Measurements from ENCODE around the gene WDFY4. TPM values are rescaled to one million over a fixed set of nuclear protein-coding genes. Genes with fewer than 3 reads are reported as not detected.

Gene WDFY4
- total RNA-seq, 1 experiment from 2014 or later = not detected

DNA sequence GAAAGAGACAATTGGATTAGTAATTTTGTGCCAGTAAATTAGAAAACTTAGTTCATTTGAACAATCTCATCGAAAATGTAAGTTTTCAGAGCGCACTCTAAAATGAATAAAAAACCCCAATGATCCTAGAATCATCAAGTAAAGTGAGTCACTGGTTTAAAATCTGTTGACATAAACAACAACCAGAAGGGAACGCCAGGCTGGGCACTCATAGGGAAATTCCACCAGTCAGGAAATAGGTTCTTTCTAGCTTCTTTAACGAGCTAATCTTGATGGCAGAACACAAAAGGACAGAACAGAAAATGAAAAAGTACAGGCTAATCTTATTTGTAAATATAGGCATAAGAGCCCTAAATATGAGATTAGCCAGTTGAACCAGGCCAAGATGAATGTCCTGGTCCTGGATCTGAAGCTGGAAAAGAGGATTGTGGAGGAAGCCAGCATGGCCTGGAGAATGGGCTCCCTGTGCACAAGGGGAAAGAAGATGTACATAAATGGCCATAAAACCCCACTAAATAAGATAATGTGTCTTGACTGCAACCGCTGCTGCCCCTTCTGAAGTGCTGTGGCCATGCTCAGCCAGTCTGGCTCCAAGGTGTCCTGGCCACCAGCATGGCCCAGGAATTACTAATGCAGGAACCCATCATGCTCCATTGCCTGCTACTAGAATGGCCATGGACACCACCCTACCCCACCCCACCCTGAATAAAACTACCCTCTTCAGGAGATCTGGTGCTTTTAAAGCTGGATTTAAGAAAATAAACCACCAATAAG is 114.0 kb downstream of the WDFY4 start:
- no TSS peak for BruUV-seq (replicated peaks)
- no peak overlapping the region for H3K27ac ChIP-seq

GRCh38 chr10:48799341-48800006 is 114.8 kb downstream of the WDFY4 start:
- no peaks in the 10 kb centered on the region for H3K9me3 ChIP-seq (ENCODE audit: insufficient read depth, low read depth)
- ChIA-PET CTCF (no interaction called here), POLR2A (ENCODE audit: unreplicated experiment) (no interaction called here)
- BruUV-seq (replicated peaks) = no TSS peak
- H3K9me2 ChIP-seq (ENCODE audit: insufficient read depth) = no peaks in the 10 kb centered on the region
- no peak overlapping the region for H3K27ac ChIP-seq
- no peaks in the 10 kb centered on the region for H3K36me3 ChIP-seq (ENCODE audit: low read depth)
- H3K79me2 ChIP-seq (ENCODE audit: low read depth) = no peaks in the 10 kb centered on the region
- TF ChIP-seq, protein P1, sequence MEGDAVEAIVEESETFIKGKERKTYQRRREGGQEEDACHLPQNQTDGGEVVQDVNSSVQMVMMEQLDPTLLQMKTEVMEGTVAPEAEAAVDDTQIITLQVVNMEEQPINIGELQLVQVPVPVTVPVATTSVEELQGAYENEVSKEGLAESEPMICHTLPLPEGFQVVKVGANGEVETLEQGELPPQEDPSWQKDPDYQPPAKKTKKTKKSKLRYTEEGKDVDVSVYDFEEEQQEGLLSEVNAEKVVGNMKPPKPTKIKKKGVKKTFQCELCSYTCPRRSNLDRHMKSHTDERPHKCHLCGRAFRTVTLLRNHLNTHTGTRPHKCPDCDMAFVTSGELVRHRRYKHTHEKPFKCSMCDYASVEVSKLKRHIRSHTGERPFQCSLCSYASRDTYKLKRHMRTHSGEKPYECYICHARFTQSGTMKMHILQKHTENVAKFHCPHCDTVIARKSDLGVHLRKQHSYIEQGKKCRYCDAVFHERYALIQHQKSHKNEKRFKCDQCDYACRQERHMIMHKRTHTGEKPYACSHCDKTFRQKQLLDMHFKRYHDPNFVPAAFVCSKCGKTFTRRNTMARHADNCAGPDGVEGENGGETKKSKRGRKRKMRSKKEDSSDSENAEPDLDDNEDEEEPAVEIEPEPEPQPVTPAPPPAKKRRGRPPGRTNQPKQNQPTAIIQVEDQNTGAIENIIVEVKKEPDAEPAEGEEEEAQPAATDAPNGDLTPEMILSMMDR (conservative IDR thresholded peaks at IDR 0.05) = no peak
- no peak for TF ChIP-seq EZH2 (IDR thresholded peaks at IDR 0.05; ENCODE audit: low read depth)
- H3K27me3 ChIP-seq (ENCODE audit: insufficient read depth, low read depth) = peaks cover 22% of the 10 kb centered on the region
- H3K4me1 ChIP-seq (replicated peaks; ENCODE audit: insufficient read depth) = no peaks in the 10 kb centered on the region
- no peaks in the 10 kb centered on the region for H3F3A ChIP-seq (ENCODE audit: insufficient read depth, low read depth)
- H3K4me3 ChIP-seq = no peak overlapping the region
- intact Hi-C loops (cut with micrococcal nuclease; ENCODE audit: unreplicated experiment) = no loop called here
- no peak overlapping the region for H3K4me2 ChIP-seq
- no peak overlapping the region for H2AFZ ChIP-seq
- H4K20me1 ChIP-seq (ENCODE audit: insufficient read depth) = no peaks in the 10 kb centered on the region
- no peak for DNase-seq

More for the DNA sequence above, 114.0 kb downstream of the WDFY4 start:
- Histone ChIP-seq H3K79me2 (ENCODE audit: low read depth) (no peaks in the 10 kb centered on the region), H3K4me3 (no peak overlapping the region), H3K4me1 (replicated peaks; ENCODE audit: insufficient read depth) (no peaks in the 10 kb centered on the region), H3K9me2 (ENCODE audit: insufficient read depth) (no peaks in the 10 kb centered on the region), H3K27me3 (ENCODE audit: insufficient read depth, low read depth) (peaks cover 24% of the 10 kb centered on the region), H4K20me1 (ENCODE audit: insufficient read depth) (no peaks in the 10 kb centered on the region), H3K4me2 (no peak overlapping the region), H2AFZ (no peak overlapping the region), H3K36me3 (ENCODE audit: low read depth) (no peaks in the 10 kb centered on the region), H3K9me3 (ENCODE audit: insufficient read depth, low read depth) (no peaks in the 10 kb centered on the region), H3F3A (ENCODE audit: insufficient read depth, low read depth) (no peaks in the 10 kb centered on the region)
- DNase-seq = no peak
- intact Hi-C loops (cut with micrococcal nuclease; ENCODE audit: unreplicated experiment) = no loop called here
- ChIA-PET POLR2A (ENCODE audit: unreplicated experiment) (no interaction called here), CTCF (no interaction called here)
- TF ChIP-seq, protein P1 (conservative IDR thresholded peaks at IDR 0.05) = no peak
- TF ChIP-seq EZH2 (IDR thresholded peaks at IDR 0.05; ENCODE audit: low read depth) = no peak

DNA sequence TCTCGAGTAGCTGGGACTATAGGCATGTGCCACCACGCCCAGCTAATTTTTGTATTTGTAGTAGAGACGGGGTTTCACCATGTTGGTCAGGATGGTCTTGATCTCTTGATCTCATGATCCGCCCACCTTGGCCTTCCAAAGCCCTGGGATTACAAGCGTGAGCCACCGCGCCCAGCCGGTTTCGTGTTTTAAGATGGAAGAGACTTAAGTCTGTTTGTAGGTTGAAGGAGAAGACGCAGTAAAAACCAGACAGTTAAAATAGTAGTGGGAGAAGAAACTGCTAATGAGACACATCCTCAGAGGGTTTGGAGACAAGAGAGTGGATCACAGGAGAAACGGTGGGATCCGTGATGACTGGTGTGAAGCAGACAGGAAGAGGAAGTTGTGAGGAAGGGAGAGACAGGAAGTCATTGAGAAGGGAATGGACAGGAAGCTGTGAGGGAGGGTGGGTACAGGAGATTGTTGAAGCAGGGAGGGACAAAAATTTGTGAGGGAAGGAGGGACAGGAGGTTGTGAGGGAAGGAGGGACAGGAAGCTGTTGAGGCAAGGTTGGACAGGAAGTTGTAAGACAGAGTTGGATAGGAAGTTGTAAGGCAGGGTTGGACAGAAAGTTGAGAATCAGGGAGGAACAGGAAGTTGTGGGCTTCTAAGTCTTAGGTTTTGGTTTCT is 115.5 kb downstream of the WDFY4 start:
- Histone ChIP-seq H3K4me1 (replicated peaks; ENCODE audit: insufficient read depth) (no peaks in the 10 kb centered on the region), H3K9me3 (ENCODE audit: insufficient read depth, low read depth) (no peaks in the 10 kb centered on the region), H3K79me2 (ENCODE audit: low read depth) (no peaks in the 10 kb centered on the region), H3F3A (ENCODE audit: insufficient read depth, low read depth) (no peaks in the 10 kb centered on the region), H3K4me3 (no peak overlapping the region), H3K27me3 (ENCODE audit: insufficient read depth, low read depth) (peaks cover 16% of the 10 kb centered on the region), H2AFZ (no peak overlapping the region), H3K4me2 (no peak overlapping the region), H3K9me2 (ENCODE audit: insufficient read depth) (no peaks in the 10 kb centered on the region), H3K27ac (no peak overlapping the region), H4K20me1 (ENCODE audit: insufficient read depth) (no peaks in the 10 kb centered on the region), H3K36me3 (ENCODE audit: low read depth) (no peaks in the 10 kb centered on the region)
- ChIA-PET CTCF (no interaction called here), POLR2A (ENCODE audit: unreplicated experiment) (no interaction called here)
- intact Hi-C loops (cut with micrococcal nuclease; ENCODE audit: unreplicated experiment) = no loop called here
- no peak for DNase-seq
- BruUV-seq (replicated peaks) = no TSS peak
- TF ChIP-seq, protein P1 (conservative IDR thresholded peaks at IDR 0.05) = no peak
- no peak for TF ChIP-seq EZH2 (IDR thresholded peaks at IDR 0.05; ENCODE audit: low read depth)

Measured in PC-9 (cell line).